AG04450 (cell line): ENCODE data around the gene SAP30L. TPM values are rescaled to one million over a fixed set of nuclear protein-coding genes. Genes with fewer than 3 reads are reported as not detected.

ENCODE experiments used
- CTCF ChIA-PET: fragments of 300-600, 350-600 bp; formaldehyde crosslinking; extraction: SDS; loops from one replicate; lab custom pipeline; 2022; ENCODE audit warnings: antibody characterized with exemption, inconsistent platforms; lab: Charles Lee
- POLR2A ChIA-PET: fragments of 350-600 bp; formaldehyde crosslinking; extraction: SDS; loops from one replicate; lab custom pipeline; 2021; ENCODE audit warnings: antibody characterized with exemption, inconsistent platforms; lab: Yijun Ruan, JAX
- DNase-seq: peaks from one replicate; pipeline ENCODE4 v3.0.0-alpha.2; 2011; ENCODE audit warnings: low read depth, low spot score
- H3K27ac ChIP-seq: one replicate; pipeline ENCODE4 v1.5.1; 2012; ENCODE audit warnings: low read depth, low read length, control low read depth
- H3K27me3 ChIP-seq: one replicate; pipeline ENCODE4 v1.6.0; 2012; ENCODE audit warnings: low read length; ENCODE audit not compliant: control insufficient read depth, insufficient read depth
- H3K4me3 ChIP-seq: 2 replicates; pipeline ENCODE4 v1.5.1; 2011; ENCODE audit warnings: mild to moderate bottlenecking, low read depth, low read length, control low read depth
- H3K9me3 ChIP-seq: 2 replicates; pipeline ENCODE4 v1.5.1; 2012; ENCODE audit warnings: low read length; ENCODE audit not compliant: control insufficient read depth, insufficient read depth
- polyA plus RNA-seq: library from polyadenylated mRNA; depleted of rRNA; stranded (reverse); fragments of >200 nt; gene quantifications from 2 replicates; pipeline ENCODE4 v1.2.3, GENCODE V29; 2011
- TF ChIP-seq, protein P1 (sequence below): IDR thresholded peaks from 2 replicates; pipeline ENCODE4 v1.5.1; 2011; ENCODE audit warnings: low read depth, low read length, control low read depth, inconsistent platforms

Gene SAP30L
- polyA plus RNA-seq, 1 experiment = 51.9 TPM

DNA sequence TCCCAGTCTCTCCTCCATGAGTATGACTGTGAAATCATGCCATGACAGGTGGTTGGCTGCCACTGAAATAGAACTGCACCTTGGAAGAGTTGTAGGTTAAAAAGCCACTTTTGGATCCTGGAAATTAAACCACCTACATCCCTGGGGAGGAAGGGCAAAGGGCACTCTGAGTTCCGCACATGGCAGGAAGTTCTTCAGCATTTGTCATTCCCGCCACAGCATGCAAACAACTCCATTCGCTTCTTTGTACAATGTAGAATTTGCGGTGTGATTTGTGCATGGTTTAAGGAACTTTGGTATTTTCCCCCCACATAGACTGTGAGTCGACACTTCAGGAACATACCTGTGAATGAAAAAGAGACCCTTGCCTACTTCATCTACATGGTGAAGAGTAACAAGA lies 9.8 kb downstream of the SAP30L start:
- POLR2A ChIA-PET = no interaction called here

DNA sequence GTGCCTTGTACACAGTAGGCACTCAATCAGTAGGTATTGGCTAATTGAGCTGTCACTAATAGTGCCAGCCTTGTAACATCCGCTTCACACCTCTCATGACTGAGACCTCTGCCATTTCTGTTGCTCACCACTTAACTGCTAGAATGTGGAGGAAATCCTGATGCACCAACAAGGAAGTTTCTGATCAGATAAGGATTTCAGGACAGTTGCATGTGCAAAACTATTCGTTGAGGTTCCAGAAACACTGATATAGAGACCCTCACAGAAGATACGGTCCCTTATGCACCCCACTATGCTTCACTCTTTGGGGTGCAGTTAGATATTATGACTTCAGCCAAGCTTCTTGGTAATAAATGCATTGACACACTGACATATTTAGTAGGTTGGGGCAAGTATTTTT lies 10.7 kb downstream of the SAP30L start:
- ChIA-PET POLR2A (no interaction called here), CTCF (interaction anchor here (1.5 to 3.9 kb wide), 2 partner anchors 11 to 384 kb away, joined by 4 to 22 read pairs; no protein-coding TSS in a partner anchor)
- Histone ChIP-seq H3K27me3 (no peaks in the 10 kb centered on the region), H3K27ac (no peak overlapping the region), H3K9me3 (no peaks in the 10 kb centered on the region), H3K4me3 (no peak overlapping the region)
- no peak for DNase-seq
- TF ChIP-seq, protein P1, sequence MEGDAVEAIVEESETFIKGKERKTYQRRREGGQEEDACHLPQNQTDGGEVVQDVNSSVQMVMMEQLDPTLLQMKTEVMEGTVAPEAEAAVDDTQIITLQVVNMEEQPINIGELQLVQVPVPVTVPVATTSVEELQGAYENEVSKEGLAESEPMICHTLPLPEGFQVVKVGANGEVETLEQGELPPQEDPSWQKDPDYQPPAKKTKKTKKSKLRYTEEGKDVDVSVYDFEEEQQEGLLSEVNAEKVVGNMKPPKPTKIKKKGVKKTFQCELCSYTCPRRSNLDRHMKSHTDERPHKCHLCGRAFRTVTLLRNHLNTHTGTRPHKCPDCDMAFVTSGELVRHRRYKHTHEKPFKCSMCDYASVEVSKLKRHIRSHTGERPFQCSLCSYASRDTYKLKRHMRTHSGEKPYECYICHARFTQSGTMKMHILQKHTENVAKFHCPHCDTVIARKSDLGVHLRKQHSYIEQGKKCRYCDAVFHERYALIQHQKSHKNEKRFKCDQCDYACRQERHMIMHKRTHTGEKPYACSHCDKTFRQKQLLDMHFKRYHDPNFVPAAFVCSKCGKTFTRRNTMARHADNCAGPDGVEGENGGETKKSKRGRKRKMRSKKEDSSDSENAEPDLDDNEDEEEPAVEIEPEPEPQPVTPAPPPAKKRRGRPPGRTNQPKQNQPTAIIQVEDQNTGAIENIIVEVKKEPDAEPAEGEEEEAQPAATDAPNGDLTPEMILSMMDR = no peak

More for the DNA sequence above, 9.8 kb downstream of the SAP30L start:
- no peak for DNase-seq
- CTCF ChIA-PET = interaction anchor here (1.5 to 3.9 kb wide), 2 partner anchors 12 to 383 kb away, joined by 4 to 22 read pairs; no protein-coding TSS in a partner anchor
- no peak overlapping the region for H3K27ac ChIP-seq
- H3K4me3 ChIP-seq = no peak overlapping the region
- no peaks in the 10 kb centered on the region for H3K27me3 ChIP-seq
- H3K9me3 ChIP-seq = no peaks in the 10 kb centered on the region
- TF ChIP-seq, protein P1 = no peak

DNA sequence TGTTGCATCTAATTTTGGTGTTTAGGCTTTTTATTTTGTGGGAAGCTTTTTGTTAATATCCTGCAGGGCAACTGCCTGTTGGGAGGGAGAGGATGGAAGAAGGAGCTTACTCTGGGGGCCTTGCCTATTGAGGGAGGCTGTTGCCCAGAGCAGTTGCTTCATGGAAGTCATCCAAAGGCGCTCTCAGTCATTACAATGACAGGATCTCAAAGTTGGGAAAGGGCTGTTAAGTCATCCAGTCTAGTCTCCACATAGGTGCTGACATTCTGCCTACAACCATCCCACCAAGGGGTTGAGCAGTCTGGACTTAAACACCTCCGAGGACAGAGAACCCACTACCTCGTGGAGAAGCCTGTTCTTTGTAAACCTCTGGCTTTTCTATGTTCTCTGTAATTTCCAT lies 13.2 kb downstream of the SAP30L start:
- ChIA-PET POLR2A (no interaction called here), CTCF (interaction anchor here (2.0 to 3.9 kb wide), 2 partner anchors 8 to 9 kb away, joined by 4 to 22 read pairs; no protein-coding TSS in a partner anchor)
- TF ChIP-seq, protein P1 = no peak
- no peak for DNase-seq
- H3K27ac ChIP-seq = no peak overlapping the region
- H3K4me3 ChIP-seq = no peak overlapping the region
- H3K9me3 ChIP-seq = no peaks in the 10 kb centered on the region
- no peaks in the 10 kb centered on the region for H3K27me3 ChIP-seq

DNA sequence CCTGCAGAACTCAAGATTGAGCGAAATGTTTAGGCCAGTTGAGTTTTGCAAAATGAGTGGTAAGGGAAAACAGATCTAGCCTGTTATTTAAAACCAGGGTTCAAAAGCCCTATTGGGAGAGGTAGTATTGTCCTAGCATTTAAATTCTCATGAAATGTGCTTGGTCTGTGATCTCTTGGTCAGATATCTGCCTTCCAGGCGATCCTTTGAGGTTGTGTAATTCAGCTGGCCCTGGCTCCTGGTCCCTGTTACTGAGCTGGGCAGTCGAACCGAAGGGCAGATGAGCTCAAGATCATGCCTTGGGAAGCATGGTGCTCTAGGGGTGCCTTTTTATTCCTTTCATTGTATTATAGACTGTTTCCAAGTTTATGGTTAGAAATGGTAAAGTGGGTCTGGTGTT lies 14.4 kb downstream of the SAP30L start:
- TF ChIP-seq, protein P1 = no peak
- ChIA-PET CTCF (interaction anchor here (1.3 to 9.3 kb wide), 2 partner anchors 61 to 387 kb away, joined by 4 to 68 read pairs; no protein-coding TSS in a partner anchor), POLR2A (no interaction called here)
- Histone ChIP-seq H3K27me3 (no peaks in the 10 kb centered on the region), H3K4me3 (no peak overlapping the region), H3K27ac (no peak overlapping the region), H3K9me3 (no peaks in the 10 kb centered on the region)
- DNase-seq = no peak

DNA sequence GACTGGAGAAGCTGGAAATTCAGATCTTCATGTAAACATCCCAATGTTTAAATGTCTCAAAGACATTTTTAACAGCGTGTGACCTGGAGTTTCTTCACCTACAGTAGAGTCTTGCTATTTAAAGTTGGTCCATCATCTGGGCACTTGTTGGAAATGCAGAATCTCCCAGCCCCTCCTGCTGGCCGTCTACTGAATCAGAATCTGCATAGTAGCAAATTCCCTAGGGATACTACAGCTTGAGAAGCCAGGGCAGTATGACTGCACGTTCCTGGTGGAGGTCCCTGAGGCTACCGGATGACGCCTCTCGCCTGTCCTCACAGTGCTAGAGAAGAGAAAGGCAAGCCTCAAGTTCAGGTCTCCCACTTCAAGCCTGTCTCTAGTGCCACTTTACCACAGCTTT lies 15.7 kb downstream of the SAP30L start:
- TF ChIP-seq, protein P1 = peak; percentile 47
- Histone ChIP-seq H3K27me3 (no peaks in the 10 kb centered on the region), H3K27ac (no peak overlapping the region), H3K4me3 (no peak overlapping the region), H3K9me3 (no peaks in the 10 kb centered on the region)
- ChIA-PET POLR2A (no interaction called here), CTCF (interaction anchor here (1.0 to 9.3 kb wide), 3 partner anchors 60 to 389 kb away, joined by 3 to 68 read pairs (median 4); no protein-coding TSS in a partner anchor)
- no peak for DNase-seq
